H1 (cell line): Measurements from ENCODE around the gene TPBGL. TPM values are rescaled to one million over a fixed set of nuclear protein-coding genes. Genes with fewer than 3 reads are reported as not detected.

Experiments
- CTCF ChIA-PET: fragments of 300-600 bp; sonication (Branson Sonifier 250); formaldehyde crosslinking; loops from one replicate; lab custom pipeline; 2021; ENCODE audit not compliant: partially characterized antibody; lab: Charles Lee
- POLR2A ChIA-PET: fragments of 300-600 bp; sonication (Branson Sonifier 250); formaldehyde crosslinking; loops from one replicate; lab custom pipeline; 2021; ENCODE audit warnings: inconsistent platforms; ENCODE audit not compliant: partially characterized antibody; lab: Charles Lee
- DNase-seq, 2 experiments: peaks; one replicate each; pipeline versions ENCODE4 v3.0.0 to v3.0.0-alpha.2; 2010 to 2022; ENCODE audit warnings: low spot score in 2 of 2, low read depth in 1 of 2, mixed read lengths in 1 of 2
- FAIRE-seq: peaks from 2 replicates; lab custom pipeline; 2011; peaks lifted over from hg19 to GRCh38; lab: Jason Lieb, UNC
- H2AFZ ChIP-seq: 2 replicates; pipeline ENCODE4 v1.8.1; 2012; ENCODE audit warnings: low read length, inconsistent platforms
- H2AK5ac ChIP-seq: 2 replicates; pipeline ENCODE4 v1.6.1; 2013; ENCODE audit warnings: low read depth, low read length
- H2BK120ac ChIP-seq: replicated peaks from 2 replicates; pipeline ENCODE3; 2013; ENCODE audit warnings: low read depth, low read length, inconsistent platforms
- H2BK12ac ChIP-seq: 2 replicates; pipeline ENCODE4 v1.6.1; 2013; ENCODE audit warnings: low read depth, low read length
- H2BK15ac ChIP-seq: 2 replicates; pipeline ENCODE4 v1.6.1; 2013; ENCODE audit warnings: low read length
- H2BK20ac ChIP-seq: 2 replicates; pipeline ENCODE4 v1.6.1; 2013; ENCODE audit warnings: low read length
- H2BK5ac ChIP-seq: 2 replicates; pipeline ENCODE4 v1.6.1; 2013; ENCODE audit warnings: low read depth, low read length
- H3K14ac ChIP-seq: 2 replicates; pipeline ENCODE4 v1.6.1; 2013; ENCODE audit warnings: inconsistent platforms; ENCODE audit not compliant: insufficient read length
- H3K18ac ChIP-seq: 2 replicates; pipeline ENCODE4 v1.6.1; 2013; ENCODE audit warnings: low read length; ENCODE audit errors: extremely low read depth
- H3K23ac ChIP-seq: 2 replicates; pipeline ENCODE4 v1.6.1; 2013; ENCODE audit warnings: inconsistent platforms; ENCODE audit not compliant: insufficient read length
- H3K23me2 ChIP-seq: 2 replicates; pipeline ENCODE4 v1.6.1; 2013; ENCODE audit warnings: low read depth, low read length
- H3K27ac ChIP-seq: 2 replicates; pipeline ENCODE4 v1.6.1; 2011; ENCODE audit warnings: low read depth, low read length, inconsistent platforms
- H3K27me3 ChIP-seq, 4 experiments: replicated peaks in 1 of 4; 1 replicate in 1 of 4; 2 replicates in 3 of 4; pipeline versions ENCODE4 v1.6.1 to v1.8.1; 2011 to 2013; ENCODE audit warnings: low read length in 3 of 4, mild to moderate bottlenecking in 3 of 4, inconsistent platforms in 2 of 4, mixed read lengths in 2 of 4, moderate library complexity in 1 of 4; ENCODE audit not compliant: control insufficient read depth in 3 of 4, insufficient read depth in 3 of 4; ENCODE audit errors: extremely low read depth in 1 of 4
- H3K36me3 ChIP-seq, 4 experiments: 2 replicates each; pipeline versions ENCODE4 v1.6.1 to v1.8.1; 2011 to 2013; ENCODE audit warnings: mild to moderate bottlenecking in 4 of 4, low read length in 3 of 4, moderate library complexity in 2 of 4, control low read depth in 1 of 4, inconsistent platforms in 1 of 4; ENCODE audit not compliant: insufficient read depth in 4 of 4, control insufficient read depth in 2 of 4
- H3K4ac ChIP-seq: replicated peaks from 2 replicates; pipeline ENCODE3; 2013; ENCODE audit warnings: low read length, low read depth, mixed read lengths, inconsistent platforms; ENCODE audit not compliant: insufficient read length
- H3K4me1 ChIP-seq, 4 experiments: replicated peaks in 1 of 4; 1 replicate in 1 of 4; 2 replicates in 3 of 4; pipeline versions ENCODE4 v1.6.1 to v1.8.1; 2011 to 2013; ENCODE audit warnings: low read length in 3 of 4, inconsistent platforms in 2 of 4, mixed read lengths in 1 of 4; ENCODE audit not compliant: insufficient read depth in 4 of 4, control insufficient read depth in 3 of 4
- H3K4me2 ChIP-seq, 2 experiments: 2 replicates each; pipeline versions ENCODE4 v1.6.1 to v1.8.1; 2011 to 2013; ENCODE audit warnings: low read depth in 2 of 2, low read length in 2 of 2, control low read depth in 1 of 2, inconsistent platforms in 1 of 2, mild to moderate bottlenecking in 1 of 2; ENCODE audit not compliant: insufficient read depth in 1 of 2
- H3K4me3 ChIP-seq, 4 experiments: fragments of 200-600, 300-600 bp in 1 of 4; sonication (generic), shearing (Covaris generic), sonication (Bioruptor Twin) in 1 of 4; 2 replicates each; pipeline versions ENCODE4 v1.5.1 to v1.8.1; 2011 to 2016; ENCODE audit warnings: low read length in 4 of 4, low read depth in 3 of 4, control low read depth in 2 of 4, inconsistent platforms in 2 of 4, mild to moderate bottlenecking in 2 of 4, mixed read lengths in 1 of 4, moderate library complexity in 1 of 4; ENCODE audit not compliant: insufficient read depth in 2 of 4; ENCODE audit errors: extremely low read depth in 1 of 4
- H3K56ac ChIP-seq: replicated peaks from 2 replicates; pipeline ENCODE3; 2013; ENCODE audit warnings: low read depth, mild to moderate bottlenecking, mixed read lengths, low read length, inconsistent platforms; ENCODE audit not compliant: insufficient read length
- H3K79me1 ChIP-seq: 2 replicates; pipeline ENCODE4 v1.6.1; 2013; ENCODE audit warnings: low read depth, low read length, control low read depth
- H3K79me2 ChIP-seq, 2 experiments: 2 replicates each; pipeline versions ENCODE4 v1.6.1 to v1.8.1; 2012 to 2013; ENCODE audit warnings: low read length in 2 of 2, mild to moderate bottlenecking in 2 of 2, inconsistent platforms in 1 of 2; ENCODE audit not compliant: insufficient read depth in 2 of 2, control insufficient read depth in 1 of 2
- H3K9ac ChIP-seq, 4 experiments: replicated peaks in 1 of 4; 1 replicate in 1 of 4; 2 replicates in 3 of 4; pipeline versions ENCODE4 v1.6.1 to v1.8.1; 2011 to 2013; ENCODE audit warnings: low read depth in 3 of 4, low read length in 3 of 4, control low read depth in 2 of 4, mild to moderate bottlenecking in 2 of 4, moderate library complexity in 2 of 4, inconsistent platforms in 1 of 4; ENCODE audit errors: extremely low read depth in 1 of 4
- H3K9me3 ChIP-seq, 2 experiments: 2 replicates each; pipeline versions ENCODE4 v1.6.1 to v1.8.1; 2012 to 2013; ENCODE audit warnings: mild to moderate bottlenecking in 2 of 2, moderate library complexity in 2 of 2, control low read depth in 1 of 2, inconsistent platforms in 1 of 2, low read depth in 1 of 2, low read length in 1 of 2, mixed read lengths in 1 of 2; ENCODE audit not compliant: insufficient read depth in 2 of 2
- H4K20me1 ChIP-seq, 2 experiments: replicated peaks in 1 of 2; 2 replicates each; pipeline versions ENCODE3 to v1.8.1; 2011 to 2013; ENCODE audit warnings: inconsistent platforms in 2 of 2, low read length in 2 of 2, mild to moderate bottlenecking in 1 of 2; ENCODE audit not compliant: insufficient read depth in 2 of 2, control insufficient read depth in 1 of 2
- H4K5ac ChIP-seq: 2 replicates; pipeline ENCODE4 v1.6.1; 2013; ENCODE audit warnings: low read length, low read depth, mixed read lengths, inconsistent platforms; ENCODE audit not compliant: insufficient read length
- H4K8ac ChIP-seq: 2 replicates; pipeline ENCODE4 v1.8.0; 2013; ENCODE audit warnings: mild to moderate bottlenecking, moderate library complexity, low read length, inconsistent platforms; ENCODE audit not compliant: insufficient read depth; ENCODE audit errors: extremely low read depth
- H4K91ac ChIP-seq: replicated peaks from 2 replicates; pipeline ENCODE3; 2013; ENCODE audit warnings: low read length, mixed read lengths, inconsistent platforms; ENCODE audit not compliant: insufficient read length
- CBX5 ChIP-seq: fragments of 300-800, 300-1000 bp; sonication (generic); IDR thresholded peaks from 2 replicates; pipeline ENCODE4 v1.7.1; 2016; ENCODE audit warnings: antibody characterized with exemption, low read length, low read depth
- CHD2 ChIP-seq: IDR thresholded peaks from 2 replicates; pipeline ENCODE4 v1.6.1; 2012; ENCODE audit warnings: low read length, improper control_type of control experiment
- GABPA ChIP-seq: IDR thresholded peaks from 2 replicates; pipeline ENCODE4 v1.6.1; 2011; ENCODE audit warnings: mild to moderate bottlenecking, low read length, moderate library complexity, borderline replicate concordance; ENCODE audit not compliant: insufficient read depth
- JUND ChIP-seq: IDR thresholded peaks from 2 replicates; pipeline ENCODE4 v1.6.1; 2011; ENCODE audit warnings: mild to moderate bottlenecking, improper control_type of control experiment, low read length
- NANOG ChIP-seq: IDR thresholded peaks from 2 replicates; pipeline ENCODE4 v1.6.1; 2011; ENCODE audit warnings: low read length, low read depth, mild to moderate bottlenecking, inconsistent platforms; ENCODE audit not compliant: insufficient read depth, poor library complexity, severe bottlenecking
- RBBP5 ChIP-seq: IDR thresholded peaks from 2 replicates; pipeline ENCODE4 v1.7.1; 2012; ENCODE audit warnings: low read depth, mild to moderate bottlenecking, inconsistent platforms, low read length, moderate library complexity, borderline replicate concordance
- RFX5 ChIP-seq: IDR thresholded peaks from 2 replicates; pipeline ENCODE4 v1.6.1; 2011; ENCODE audit warnings: low read depth, low read length, improper control_type of control experiment, borderline replicate concordance
- SAP30 ChIP-seq: fragments of 300-600 bp; sonication (generic); IDR thresholded peaks from 2 replicates; pipeline ENCODE4 v1.7.1; 2012; ENCODE audit warnings: low read length, moderate library complexity, mild to moderate bottlenecking, inconsistent platforms; ENCODE audit not compliant: insufficient read depth, insufficient replicate concordance
- SP2 ChIP-seq: IDR thresholded peaks from 2 replicates; pipeline ENCODE4 v1.6.1; 2012; ENCODE audit warnings: mild to moderate bottlenecking, low read length, inconsistent platforms
- SP4 ChIP-seq: IDR thresholded peaks from 2 replicates; pipeline ENCODE4 v1.6.1; 2012; ENCODE audit warnings: low read length, inconsistent platforms
- TCF12 ChIP-seq: IDR thresholded peaks from 2 replicates; pipeline ENCODE4 v1.6.1; 2011; ENCODE audit warnings: low read depth, mild to moderate bottlenecking, low read length
- USF2 ChIP-seq: IDR thresholded peaks from 2 replicates; pipeline ENCODE4 v1.6.1; 2011; ENCODE audit warnings: low read length, improper control_type of control experiment
- YY1 ChIP-seq: IDR thresholded peaks from 2 replicates; pipeline ENCODE4 v1.6.1; 2011; ENCODE audit warnings: low read depth, mild to moderate bottlenecking, low read length
- WGBS, 2 experiments: shearing (Covaris generic) in 1 of 2; methylation state at CpG; one replicate each; pipeline versions ENCODE4 v1.1.6 to v1.1.7; 2013 to 2015; ENCODE audit warnings: low lambda C conversion rate in 2 of 2, mixed read lengths in 2 of 2, inconsistent platforms in 1 of 2, low coverage in 1 of 2, missing lambda C conversion rate in 1 of 2; ENCODE audit not compliant: insufficient replicate concordance in 2 of 2, insufficient coverage in 1 of 2, insufficient read length in 1 of 2; ENCODE audit errors: extremely low coverage in 1 of 2, missing lambda C conversion rate in 1 of 2; 5-methylcytosine and 5-hydroxymethylcytosine counted together
- polyA plus RNA-seq, 7 experiments: library from polyadenylated mRNA; depleted of rRNA in 3 of 7; stranded (reverse) in 5 of 7; unstranded in 2 of 7; fragments of >200 nt in 5 of 7; fragments of 200-250 nt in 2 of 7; gene quantifications; 1 replicate in 5 of 7; 2 replicates in 1 of 7; 4 replicates in 1 of 7; pipeline versions ENCODE4 v1.2.1 to v1.2.3, GENCODE V29; 2011 to 2013; ENCODE audit warnings: missing spikeins in 2 of 7, mixed read lengths in 2 of 7
- total RNA-seq: library from RNA; stranded (reverse); fragmentation: NEBNext Ultra II Directional; extraction: Animal tissue kit (Norgen Biotek cat#: 25700); gene quantifications from 2 replicates; pipeline ENCODE4 v1.2.1, GENCODE V29; 2021

The TPBGL gene
- total and polyA plus RNA-seq, 2 of the 8 experiments (the other 6 are each of a cell fraction or from before 2014, with no cell fraction given): 0.26 to 0.37 TPM

GRCh38 chr11:75275581-75275980 lies 35.0 kb downstream of the TPBGL start:
- Histone ChIP-seq H2BK15ac (no peak overlapping the region), H2BK12ac (no peak overlapping the region), H4K20me1 (no peaks in the 10 kb centered on the region), H2BK120ac (no peak overlapping the region), H3K56ac (no peak overlapping the region), H4K8ac (no peak overlapping the region), H3K36me3 (no peaks in the 10 kb centered on the region), H2AK5ac (no peak overlapping the region), H3K23me2 (no peaks in the 10 kb centered on the region), H3K4me3 (no peak overlapping the region), H3K23ac (no peak overlapping the region), H4K91ac (no peak overlapping the region), H3K4me2 (no peak overlapping the region), H3K18ac (no peak overlapping the region), H3K27me3 (no peaks in the 10 kb centered on the region), H3K4me1 (no peaks in the 10 kb centered on the region; a peak in 1 of 7 replicates), H2BK5ac (no peak overlapping the region), H3K9ac (no peak overlapping the region), H3K4ac (no peak overlapping the region), H2AFZ (no peak overlapping the region), H3K79me1 (no peaks in the 10 kb centered on the region), H2BK20ac (no peak overlapping the region), H3K79me2 (no peaks in the 10 kb centered on the region), H4K5ac (no peak overlapping the region), H3K9me3 (no peaks in the 10 kb centered on the region), H3K14ac (no peak overlapping the region), H3K27ac (no peak overlapping the region)
- FAIRE-seq (peak; percentile 7), DNase-seq (no peak)
- ChIA-PET POLR2A (interaction anchor here (0.6 to 2.1 kb wide), 4 partner anchors 50 to 132 kb away, joined by 3 to 11 read pairs (median 4); no protein-coding TSS in a partner anchor), CTCF (interaction anchor here (0.7 to 18.0 kb wide), 17 partner anchors 11 to 256 kb away, joined by 3 to 327 read pairs (median 4); no protein-coding TSS in a partner anchor)
- 63% methylated on average over 6 of the region's 6 CpGs; no CpG with 5 or more reads in 1 of the 2 experiments for WGBS, 2 experiments
- TF ChIP-seq NANOG (no peak), SAP30 (no peak), JUND (no peak), RFX5 (no peak), USF2 (no peak), SP2 (no peak), SP4 (no peak), TCF12 (no peak), CBX5 (no peak), CHD2 (no peak), YY1 (no peak), GABPA (no peak), RBBP5 (no peak)
